C4-2B (cell line): ENCODE results near the gene S100A16.

ENCODE experiments used
- CTCF ChIP-seq: fragments of 450-650 bp; conservative IDR thresholded peaks from 2 replicates; pipeline ENCODE4 v1.5.1; 2017; ENCODE audit warnings: mild to moderate bottlenecking
- ZFX ChIP-seq: fragments of 450-650 bp; IDR thresholded peaks from 2 replicates; pipeline ENCODE4 v1.6.1; 2017

GRCh38 chr1:153572569-153573015 is 40.3 kb downstream of the S100A16 start:
- TF ChIP-seq CTCF (peak; percentile 73), ZFX (no peak)
